Glomerular visceral epithelial cell (primary cell): ENCODE measurements around the gene MMS19.

Experiments used
- DNase-seq: peaks from one replicate; pipeline ENCODE4 v3.0.0-alpha.2; 2016; ENCODE audit errors: extremely low spot score

Gene MMS19

GRCh38 chr10:97525683-97526110 is 27.5 kb upstream of the MMS19 start:
- no peak for DNase-seq

- no peak for DNase-seq
These were observed 26.9 kb upstream of the MMS19 start for GRCh38 chr10:97525086-97525485.

GRCh38 chr10:97522937-97523336 is 24.7 kb upstream of the MMS19 start:
- DNase-seq = no peak

GRCh38 chr10:97522071-97522470 is 23.8 kb upstream of the MMS19 start:
- DNase-seq = no peak

DNA sequence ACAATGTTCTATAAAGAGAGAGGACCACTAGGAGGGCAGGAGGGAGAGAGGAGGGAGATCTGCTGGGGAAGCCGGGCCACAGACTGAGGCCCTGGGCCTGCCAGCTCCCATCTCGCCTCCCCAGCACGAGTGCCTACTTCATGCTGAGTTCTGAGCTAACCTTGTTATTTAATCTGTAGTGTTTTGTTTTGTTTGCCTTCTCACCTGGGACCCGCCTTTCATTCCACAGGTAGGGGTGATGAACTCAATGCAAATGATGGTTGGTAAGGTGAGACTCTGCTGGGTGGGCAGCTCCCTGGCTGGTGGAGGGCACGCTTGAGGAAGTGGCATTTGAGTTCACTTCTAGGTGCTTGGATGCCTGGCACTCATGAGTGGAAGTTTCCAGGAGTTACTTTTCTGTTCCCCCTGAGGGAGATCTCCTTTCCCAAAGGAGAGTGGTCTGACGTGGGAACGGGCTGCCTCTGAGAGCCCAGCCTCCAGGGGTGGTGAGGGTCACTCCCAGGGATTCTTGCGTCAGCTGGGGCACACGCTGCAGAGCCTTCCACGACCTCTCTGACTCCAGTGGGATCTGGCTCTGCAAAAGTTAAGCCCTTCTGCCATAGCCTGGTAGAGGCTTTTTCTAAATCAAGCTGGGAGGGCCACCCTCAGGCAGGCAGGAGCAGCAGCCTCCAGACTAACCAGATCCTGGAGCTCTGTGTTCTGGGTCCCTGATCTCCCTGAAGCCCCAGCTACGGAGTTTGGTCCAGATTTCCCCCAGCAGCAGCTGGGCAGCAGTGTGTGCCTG is 22.9 kb upstream of the MMS19 start:
- DNase-seq = no peak

- DNase-seq = no peak
These were observed 22.3 kb upstream of the MMS19 start for GRCh38 chr10:97520520-97520919.

GRCh38 chr10:97519342-97519741 is 21.1 kb upstream of the MMS19 start:
- DNase-seq = no peak

GRCh38 chr10:97518301-97519043 is 20.2 kb upstream of the MMS19 start:
- peak; percentile 58 for DNase-seq

DNA sequence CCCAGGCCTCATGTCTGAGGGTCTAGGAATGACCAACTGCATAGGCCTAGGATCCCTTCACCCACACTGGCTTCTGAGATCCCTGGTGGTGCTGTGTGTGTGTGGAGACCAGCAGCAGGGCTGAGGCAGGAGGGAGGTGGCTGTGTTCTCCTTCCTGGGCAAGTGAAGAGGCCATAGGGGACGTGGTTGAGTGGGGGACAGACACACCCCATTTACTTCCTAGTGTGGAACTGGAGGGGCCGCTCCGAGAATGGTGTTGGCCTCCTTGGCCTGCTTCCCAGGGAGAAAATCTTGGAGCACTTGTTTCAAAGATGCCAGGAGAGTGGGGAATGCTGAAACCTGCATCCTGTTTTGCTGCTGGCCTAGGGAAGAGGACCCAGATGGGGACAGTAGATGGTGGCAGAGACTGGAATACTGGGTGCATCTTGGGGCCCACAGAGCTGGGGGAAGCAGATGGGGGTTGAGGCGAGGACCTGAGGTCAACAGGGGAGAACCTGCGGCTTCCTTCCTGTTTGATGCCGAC is 19.6 kb upstream of the MMS19 start:
- no peak for DNase-seq

GRCh38 chr10:97517096-97517750 is 19.0 kb upstream of the MMS19 start:
- DNase-seq = no peak

- DNase-seq = no peak
These were observed 17.2 kb upstream of the MMS19 start for GRCh38 chr10:97515271-97515978.

DNA sequence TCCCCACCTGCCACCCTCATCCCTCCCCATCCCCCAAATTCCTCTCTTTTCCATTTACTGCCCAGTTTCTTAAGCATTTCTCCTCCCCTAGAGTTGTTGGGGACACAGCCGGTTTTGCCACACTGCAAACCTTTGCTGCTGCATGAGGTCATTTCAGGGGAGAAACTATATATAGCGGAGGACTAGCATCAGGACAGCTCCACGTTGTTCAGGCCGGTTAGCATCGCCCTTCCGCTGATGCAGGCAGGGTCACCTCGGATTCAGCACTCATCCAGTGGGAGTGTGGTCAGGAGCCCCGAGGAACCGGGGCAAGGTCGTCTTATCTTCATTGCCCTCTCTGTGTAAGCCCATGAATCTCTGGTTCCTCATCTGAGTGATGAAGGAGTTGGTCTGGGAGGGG is 16.1 kb upstream of the MMS19 start:
- no peak for DNase-seq

- no peak for DNase-seq
These were observed 14.8 kb upstream of the MMS19 start for GRCh38 chr10:97512993-97513392.

- DNase-seq = no peak
These were observed 13.7 kb upstream of the MMS19 start for GRCh38 chr10:97511711-97512440.

DNA sequence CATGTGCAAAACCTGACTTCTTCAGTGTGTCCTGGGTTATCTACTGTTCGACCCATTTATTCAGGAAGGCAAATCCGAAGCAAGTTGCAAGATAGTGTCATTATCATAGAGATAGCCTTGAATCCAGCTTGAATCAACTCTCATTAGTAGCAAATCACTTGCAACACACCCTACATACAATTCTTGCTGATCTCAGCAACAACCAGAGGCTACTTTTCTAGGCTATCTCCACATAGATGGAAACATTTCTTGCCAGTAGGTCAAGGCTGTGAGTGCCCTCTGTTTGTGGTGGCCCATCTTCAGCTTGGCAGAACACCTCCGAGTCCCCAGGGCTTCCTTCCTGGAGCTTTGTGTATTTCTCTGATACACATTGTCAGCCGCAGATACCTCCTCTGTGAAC is 12.5 kb upstream of the MMS19 start:
- DNase-seq = no peak

DNA sequence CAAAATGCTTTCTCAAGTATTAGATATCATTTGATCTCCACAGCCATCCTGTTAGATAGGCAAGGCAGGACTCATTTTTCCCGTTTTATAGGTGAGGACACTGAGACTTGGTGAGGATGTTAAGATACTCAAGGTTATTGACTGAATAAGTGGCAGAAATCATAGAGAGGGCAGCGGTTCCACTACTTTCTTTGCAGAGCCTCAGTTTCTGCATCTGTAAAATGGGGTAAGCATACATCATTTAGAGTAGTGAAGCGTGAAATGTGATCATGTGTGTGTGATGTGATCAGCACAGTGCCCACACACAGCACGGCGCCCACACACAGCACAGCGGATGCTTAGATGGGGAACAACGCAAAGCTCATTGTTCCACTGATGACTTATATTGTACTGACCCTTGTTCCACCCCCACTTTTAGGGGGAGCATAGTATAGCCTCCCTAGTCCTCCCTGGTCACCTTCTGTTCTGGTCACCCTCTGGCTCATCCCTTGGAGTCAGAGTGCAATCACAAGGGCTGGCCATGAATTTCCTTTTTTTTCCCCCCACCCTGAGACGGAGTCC is 11.0 kb upstream of the MMS19 start:
- no peak for DNase-seq

- DNase-seq = peak; percentile 63
These were observed 10.1 kb upstream of the MMS19 start for GRCh38 chr10:97508342-97508741.

- DNase-seq = no peak
These were observed 8.2 kb upstream of the MMS19 start for GRCh38 chr10:97506199-97506991.

DNA sequence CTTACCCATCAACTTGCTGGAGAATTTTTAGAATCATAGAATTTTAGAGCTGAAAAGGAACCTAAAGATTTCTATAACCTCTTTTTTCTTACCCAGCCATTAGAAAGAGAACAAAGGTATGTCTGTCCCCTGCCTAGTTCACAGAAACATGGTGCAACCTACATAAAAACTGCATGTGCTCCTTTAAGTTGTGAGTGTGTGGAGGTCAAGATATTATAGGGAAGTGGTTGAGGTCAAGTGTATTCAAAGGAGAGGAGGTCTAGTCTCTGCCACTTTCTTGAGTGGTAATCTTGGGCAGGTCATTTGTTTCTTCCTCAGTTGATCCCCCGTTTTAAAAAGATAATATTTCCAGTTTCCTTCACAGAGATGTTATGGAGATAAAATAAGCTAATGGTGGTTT is 6.9 kb upstream of the MMS19 start:
- no peak for DNase-seq

- DNase-seq = no peak
These were observed 5.2 kb upstream of the MMS19 start for GRCh38 chr10:97503406-97503805.
